Endodermal cell (in vitro differentiated cells): ENCODE results near the gene IFIH1. TPM values are rescaled to one million over a fixed set of nuclear protein-coding genes. Genes with fewer than 3 reads are reported as not detected.

Experiments
- DNase-seq: peaks from one replicate; pipeline ENCODE4 v3.0.0-alpha.2; 2017
- H3K27ac ChIP-seq: 2 replicates; pipeline ENCODE4 v1.5.1; 2013; ENCODE audit warnings: mild to moderate bottlenecking, low read depth, low read length, moderate library complexity
- H3K27me3 ChIP-seq: 2 replicates; pipeline ENCODE4 v1.6.1; 2013; ENCODE audit warnings: mild to moderate bottlenecking, low read length, moderate library complexity; ENCODE audit not compliant: insufficient read depth, control insufficient read depth, poor library complexity, severe bottlenecking
- H3K36me3 ChIP-seq: 2 replicates; pipeline ENCODE4 v1.7.0; 2013; ENCODE audit warnings: mild to moderate bottlenecking, low read length, moderate library complexity; ENCODE audit not compliant: control insufficient read depth, insufficient read depth
- H3K4me1 ChIP-seq: one replicate; pipeline ENCODE4 v1.7.0; 2013; ENCODE audit warnings: low read length; ENCODE audit not compliant: control insufficient read depth, insufficient read depth
- H3K4me3 ChIP-seq: 2 replicates; pipeline ENCODE4 v1.5.1; 2013; ENCODE audit warnings: mild to moderate bottlenecking, low read length, moderate library complexity
- H3K9ac ChIP-seq: 2 replicates; pipeline ENCODE4 v1.6.1; 2013; ENCODE audit warnings: mild to moderate bottlenecking, low read length, moderate library complexity; ENCODE audit not compliant: poor library complexity, severe bottlenecking; ENCODE audit errors: extremely low read depth
- H3K9me3 ChIP-seq: 2 replicates; pipeline ENCODE4 v1.6.1; 2013; ENCODE audit warnings: mild to moderate bottlenecking, low read length, moderate library complexity; ENCODE audit not compliant: control insufficient read depth
- H3K27ac Mint-ChIP-seq: 2 replicates; pipeline ENCODE4 v1.8.0; 2020; ENCODE audit warnings: mixed read lengths
- H3K27me3 Mint-ChIP-seq: 2 replicates; pipeline ENCODE4 v1.8.0; 2021; ENCODE audit warnings: mild to moderate bottlenecking, mixed read lengths; ENCODE audit not compliant: insufficient read depth
- H3K36me3 Mint-ChIP-seq: 2 replicates; pipeline ENCODE4 v1.8.0; 2020; ENCODE audit warnings: low read depth, mixed read lengths
- H3K4me1 Mint-ChIP-seq: 2 replicates; pipeline ENCODE4 v1.8.0; 2020; ENCODE audit warnings: mixed read lengths
- H3K4me3 Mint-ChIP-seq: 2 replicates; pipeline ENCODE4 v1.8.0; 2020; ENCODE audit warnings: mild to moderate bottlenecking, moderate library complexity, mixed read lengths
- H3K9me3 Mint-ChIP-seq: 2 replicates; pipeline ENCODE4 v1.8.0; 2020; ENCODE audit warnings: mild to moderate bottlenecking, mixed read lengths
- CTCF ChIP-seq: fragments of 200-600 bp; sonication (generic); conservative IDR thresholded peaks from 2 replicates; pipeline ENCODE4 v1.5.0; 2021; ENCODE audit warnings: antibody characterized with exemption, mild to moderate bottlenecking
- WGBS, 2 experiments: methylation state at CpG; one replicate each; pipeline versions ENCODE4 v1.1.5 to v1.1.7; 2013; ENCODE audit warnings: missing lambda C conversion rate in 2 of 2, mixed read lengths in 1 of 2; ENCODE audit not compliant: insufficient coverage in 1 of 2, insufficient read length in 1 of 2; 5-methylcytosine and 5-hydroxymethylcytosine counted together
- total RNA-seq, 2 donors: library from RNA; stranded (reverse); fragmentation: NEBNext Ultra II Directional in 1 of 2; extraction: Animal tissue kit (Norgen Biotek cat#: 25700) in 1 of 2; gene quantifications; 2 replicates in 1 of 2; 3 replicates in 1 of 2; pipeline ENCODE4 v1.2.1, GENCODE V29; 2021

IFIH1 gene
- total RNA-seq, 2 donors from 2014 or later = 0.13 to 0.15 TPM

GRCh38 chr2:162256591-162256991, 61.9 kb downstream of the IFIH1 start:
- Mint-ChIP-seq H3K27ac (no peak overlapping the region), H3K4me3 (no peak overlapping the region), H3K36me3 (no peaks in the 10 kb centered on the region), H3K27me3 (no peaks in the 10 kb centered on the region), H3K9me3 (no peaks in the 10 kb centered on the region), H3K4me1 (no peaks in the 10 kb centered on the region)
- no peak for TF ChIP-seq CTCF
- Histone ChIP-seq H3K9me3 (no peaks in the 10 kb centered on the region), H3K36me3 (no peaks in the 10 kb centered on the region), H3K27me3 (no peaks in the 10 kb centered on the region), H3K4me3 (no peak overlapping the region), H3K9ac (no peak overlapping the region), H3K27ac (no peak overlapping the region), H3K4me1 (no peaks in the 10 kb centered on the region)
- WGBS, 2 experiments = 86 to 98% methylated on average over 1 to 2 of the region's 2 CpGs
- no peak for DNase-seq

- Histone ChIP-seq H3K36me3 (no peaks in the 10 kb centered on the region), H3K4me3 (no peak overlapping the region), H3K27ac (no peak overlapping the region), H3K9me3 (no peaks in the 10 kb centered on the region), H3K9ac (no peak overlapping the region), H3K27me3 (no peaks in the 10 kb centered on the region), H3K4me1 (no peaks in the 10 kb centered on the region)
- TF ChIP-seq CTCF = no peak
- 93% methylated on average over 2 of the region's 2 CpGs; no CpG with 5 or more reads in 1 of the 2 experiments for WGBS, 2 experiments
- H3K4me3 Mint-ChIP-seq = no peak overlapping the region
- no peak overlapping the region for H3K27ac Mint-ChIP-seq
- no peaks in the 10 kb centered on the region for H3K36me3 Mint-ChIP-seq
- no peaks in the 10 kb centered on the region for H3K27me3 Mint-ChIP-seq
- H3K4me1 Mint-ChIP-seq = no peaks in the 10 kb centered on the region
- no peaks in the 10 kb centered on the region for H3K9me3 Mint-ChIP-seq
- DNase-seq = no peak
Observed at GRCh38 chr2:162254236-162254871, 64.1 kb downstream of the IFIH1 start.

GRCh38 chr2:162253435-162253834, 65.0 kb downstream of the IFIH1 start:
- Histone ChIP-seq H3K27ac (no peak overlapping the region), H3K36me3 (no peaks in the 10 kb centered on the region), H3K9ac (no peak overlapping the region), H3K27me3 (no peaks in the 10 kb centered on the region), H3K4me3 (no peak overlapping the region), H3K4me1 (no peaks in the 10 kb centered on the region), H3K9me3 (no peaks in the 10 kb centered on the region)
- H3K27me3 Mint-ChIP-seq = no peaks in the 10 kb centered on the region
- no peak for DNase-seq
- H3K27ac Mint-ChIP-seq = no peak overlapping the region
- no peaks in the 10 kb centered on the region for H3K36me3 Mint-ChIP-seq
- no peaks in the 10 kb centered on the region for H3K9me3 Mint-ChIP-seq
- TF ChIP-seq CTCF = no peak
- H3K4me3 Mint-ChIP-seq = no peak overlapping the region
- no peaks in the 10 kb centered on the region for H3K4me1 Mint-ChIP-seq
- WGBS, 2 experiments = 78% methylated on average over 2 of the region's 3 CpGs; no CpG with 5 or more reads in 1 of the 2 experiments
